CD1c-positive myeloid dendritic cell (primary cell): ENCODE measurements around the gene ZCCHC14.

Experiments used
- DNase-seq: peaks from one replicate; pipeline ENCODE4 v3.0.0-alpha.2; 2016; ENCODE audit errors: extremely low spot score

Gene ZCCHC14

GRCh38 chr16:87457709-87458423 is 35.0 kb downstream of the ZCCHC14 start:
- DNase-seq, result no peak

GRCh38 chr16:87457061-87457611 is 35.7 kb downstream of the ZCCHC14 start:
- no peak for DNase-seq

- DNase-seq, result no peak
Measured at GRCh38 chr16:87454391-87454790, 38.4 kb downstream of the ZCCHC14 start.

GRCh38 chr16:87453326-87453725 is 39.5 kb downstream of the ZCCHC14 start:
- no peak for DNase-seq

GRCh38 chr16:87451563-87452210 is 41.1 kb downstream of the ZCCHC14 start:
- no peak for DNase-seq

- no peak for DNase-seq
Measured at GRCh38 chr16:87448866-87449265, 44.0 kb downstream of the ZCCHC14 start.

- DNase-seq, result no peak
Measured at GRCh38 chr16:87447323-87447722, 45.5 kb downstream of the ZCCHC14 start.

GRCh38 chr16:87446479-87446878 is 46.3 kb downstream of the ZCCHC14 start:
- no peak for DNase-seq

GRCh38 chr16:87445486-87445885 is 47.3 kb downstream of the ZCCHC14 start:
- DNase-seq, result no peak

GRCh38 chr16:87443964-87444363 is 48.9 kb downstream of the ZCCHC14 start:
- no peak for DNase-seq

- DNase-seq, result no peak
Measured at GRCh38 chr16:87443016-87443415, 49.8 kb downstream of the ZCCHC14 start.

GRCh38 chr16:87442581-87442966 is 50.2 kb downstream of the ZCCHC14 start:
- DNase-seq, result no peak

- no peak for DNase-seq
Measured at GRCh38 chr16:87441886-87442580, 50.8 kb downstream of the ZCCHC14 start.

GRCh38 chr16:87439926-87440325 is 52.9 kb downstream of the ZCCHC14 start:
- DNase-seq, result no peak

- no peak for DNase-seq
Measured at GRCh38 chr16:87438611-87438985, 54.2 kb downstream of the ZCCHC14 start.

- DNase-seq, result no peak
Measured at GRCh38 chr16:87437911-87438610, 54.8 kb downstream of the ZCCHC14 start.

- DNase-seq, result no peak
Measured at GRCh38 chr16:87437327-87437726, 55.5 kb downstream of the ZCCHC14 start.

- DNase-seq, result no peak
Measured at GRCh38 chr16:87436225-87437172, 56.3 kb downstream of the ZCCHC14 start.

- no peak for DNase-seq
Measured at GRCh38 chr16:87435372-87436224, 57.2 kb downstream of the ZCCHC14 start.

- DNase-seq, result no peak
Measured at GRCh38 chr16:87434146-87434667, 58.6 kb downstream of the ZCCHC14 start.
